GM12878 (cell line): ENCODE data around the gene REEP3. TPM values are rescaled to one million over a fixed set of nuclear protein-coding genes. Genes with fewer than 3 reads are reported as not detected.

Experiments used
- FOXK2 ChIP-seq: fragments of 450-650 bp; IDR thresholded peaks from 2 replicates; pipeline ENCODE4 v1.6.1; 2017; ENCODE audit warnings: mild to moderate bottlenecking, moderate library complexity
- IKZF1 ChIP-seq: fragments of 450-650 bp; conservative IDR thresholded peaks from 2 replicates; pipeline ENCODE4 v1.6.1; 2017; ENCODE audit warnings: antibody characterized with exemption, mild to moderate bottlenecking
- JUND ChIP-seq: IDR thresholded peaks from 2 replicates; pipeline ENCODE4 v1.6.1; 2012; ENCODE audit warnings: low read depth, mild to moderate bottlenecking, low read length, improper control_type of control experiment, moderate library complexity
- KLF5 ChIP-seq: fragments of 450-650 bp; IDR thresholded peaks from 2 replicates; pipeline ENCODE4 v1.6.1; 2014; ENCODE audit warnings: mild to moderate bottlenecking; ENCODE audit not compliant: partially characterized antibody
- RCOR1 ChIP-seq: conservative IDR thresholded peaks from 2 replicates; pipeline ENCODE4 v1.6.1; 2012; ENCODE audit warnings: low read depth, low read length, improper control_type of control experiment
- polyA plus RNA-seq, 11 experiments: library from polyadenylated mRNA; depleted of rRNA in 4 of 11; unstranded in 6 of 11; stranded (reverse) in 5 of 11; fragments of >200 nt; fragmentation: Nextera tagmentation in 4 of 11; fragmentation: Illumina TruSeq in 1 of 11; extraction: Ambion mirVana in 4 of 11; extraction: Trizol in 1 of 11; gene quantifications; 1 replicate in 1 of 11; 2 replicates in 10 of 11; pipeline versions ENCODE4 v1.2.1 to v1.2.3, GENCODE V29; 2011 to 2016; ENCODE audit warnings: inconsistent platforms in 2 of 11, missing spikeins in 2 of 11, low read depth in 1 of 11
- total RNA-seq, 4 experiments: library from RNA; depleted of rRNA in 3 of 4; stranded (reverse); fragments of >200 nt in 3 of 4; fragmentation: Illumina TruSeq in 1 of 4; extraction: Trizol in 1 of 4; gene quantifications; 2 replicates each; pipeline versions ENCODE4 v1.2.1 to v1.2.3, GENCODE V29; 2013 to 2021
- TF ChIP-seq, protein P1 (sequence below): fragments of 450-650 bp; IDR thresholded peaks from 2 replicates; pipeline ENCODE4 v1.6.1; 2017; ENCODE audit warnings: mild to moderate bottlenecking
- TF ChIP-seq, protein P2 (sequence below): fragments of 450-650 bp; IDR thresholded peaks from 2 replicates; pipeline ENCODE4 v1.6.1; 2017; ENCODE audit warnings: antibody characterized with exemption, mild to moderate bottlenecking, moderate library complexity
- TF ChIP-seq, protein P3 (sequence below): IDR thresholded peaks from 2 replicates; pipeline ENCODE4 v1.6.1; 2012; ENCODE audit warnings: mild to moderate bottlenecking, low read depth, low read length

Gene REEP3
- total and polyA plus RNA-seq, 10 of the 15 experiments (the other 5 are each of a cell fraction or from before 2014, with no cell fraction given), result 4.9 to 25.9 (median 16.2) TPM

DNA sequence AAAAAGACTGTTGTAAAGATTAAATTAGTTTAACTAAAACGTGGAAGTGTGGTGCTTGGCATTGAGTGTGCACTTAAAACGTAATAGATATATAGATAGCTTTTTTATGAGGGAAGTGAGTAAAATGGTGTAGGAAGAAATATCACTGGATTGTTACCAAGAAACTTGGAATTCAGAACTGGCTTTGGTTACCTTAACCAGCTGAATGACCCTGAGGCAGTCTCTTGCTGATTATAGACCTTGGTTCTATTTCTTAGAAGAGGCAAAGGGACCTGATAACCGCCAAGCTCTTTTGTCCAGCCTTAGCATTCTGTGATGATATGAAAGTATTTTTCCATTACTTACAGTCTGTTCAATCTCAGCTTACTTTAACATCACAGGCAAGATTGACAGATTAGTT is 3.8 kb downstream of the REEP3 start (continued):
- TF ChIP-seq, protein P1, sequence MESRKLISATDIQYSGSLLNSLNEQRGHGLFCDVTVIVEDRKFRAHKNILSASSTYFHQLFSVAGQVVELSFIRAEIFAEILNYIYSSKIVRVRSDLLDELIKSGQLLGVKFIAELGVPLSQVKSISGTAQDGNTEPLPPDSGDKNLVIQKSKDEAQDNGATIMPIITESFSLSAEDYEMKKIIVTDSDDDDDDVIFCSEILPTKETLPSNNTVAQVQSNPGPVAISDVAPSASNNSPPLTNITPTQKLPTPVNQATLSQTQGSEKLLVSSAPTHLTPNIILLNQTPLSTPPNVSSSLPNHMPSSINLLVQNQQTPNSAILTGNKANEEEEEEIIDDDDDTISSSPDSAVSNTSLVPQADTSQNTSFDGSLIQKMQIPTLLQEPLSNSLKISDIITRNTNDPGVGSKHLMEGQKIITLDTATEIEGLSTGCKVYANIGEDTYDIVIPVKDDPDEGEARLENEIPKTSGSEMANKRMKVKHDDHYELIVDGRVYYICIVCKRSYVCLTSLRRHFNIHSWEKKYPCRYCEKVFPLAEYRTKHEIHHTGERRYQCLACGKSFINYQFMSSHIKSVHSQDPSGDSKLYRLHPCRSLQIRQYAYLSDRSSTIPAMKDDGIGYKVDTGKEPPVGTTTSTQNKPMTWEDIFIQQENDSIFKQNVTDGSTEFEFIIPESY, result no peak
- TF ChIP-seq, protein P2, sequence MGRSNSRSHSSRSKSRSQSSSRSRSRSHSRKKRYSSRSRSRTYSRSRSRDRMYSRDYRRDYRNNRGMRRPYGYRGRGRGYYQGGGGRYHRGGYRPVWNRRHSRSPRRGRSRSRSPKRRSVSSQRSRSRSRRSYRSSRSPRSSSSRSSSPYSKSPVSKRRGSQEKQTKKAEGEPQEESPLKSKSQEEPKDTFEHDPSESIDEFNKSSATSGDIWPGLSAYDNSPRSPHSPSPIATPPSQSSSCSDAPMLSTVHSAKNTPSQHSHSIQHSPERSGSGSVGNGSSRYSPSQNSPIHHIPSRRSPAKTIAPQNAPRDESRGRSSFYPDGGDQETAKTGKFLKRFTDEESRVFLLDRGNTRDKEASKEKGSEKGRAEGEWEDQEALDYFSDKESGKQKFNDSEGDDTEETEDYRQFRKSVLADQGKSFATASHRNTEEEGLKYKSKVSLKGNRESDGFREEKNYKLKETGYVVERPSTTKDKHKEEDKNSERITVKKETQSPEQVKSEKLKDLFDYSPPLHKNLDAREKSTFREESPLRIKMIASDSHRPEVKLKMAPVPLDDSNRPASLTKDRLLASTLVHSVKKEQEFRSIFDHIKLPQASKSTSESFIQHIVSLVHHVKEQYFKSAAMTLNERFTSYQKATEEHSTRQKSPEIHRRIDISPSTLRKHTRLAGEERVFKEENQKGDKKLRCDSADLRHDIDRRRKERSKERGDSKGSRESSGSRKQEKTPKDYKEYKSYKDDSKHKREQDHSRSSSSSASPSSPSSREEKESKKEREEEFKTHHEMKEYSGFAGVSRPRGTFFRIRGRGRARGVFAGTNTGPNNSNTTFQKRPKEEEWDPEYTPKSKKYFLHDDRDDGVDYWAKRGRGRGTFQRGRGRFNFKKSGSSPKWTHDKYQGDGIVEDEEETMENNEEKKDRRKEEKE, result no peak
- no peak for TF ChIP-seq RCOR1
- TF ChIP-seq IKZF1, result no peak
- TF ChIP-seq, protein P3, sequence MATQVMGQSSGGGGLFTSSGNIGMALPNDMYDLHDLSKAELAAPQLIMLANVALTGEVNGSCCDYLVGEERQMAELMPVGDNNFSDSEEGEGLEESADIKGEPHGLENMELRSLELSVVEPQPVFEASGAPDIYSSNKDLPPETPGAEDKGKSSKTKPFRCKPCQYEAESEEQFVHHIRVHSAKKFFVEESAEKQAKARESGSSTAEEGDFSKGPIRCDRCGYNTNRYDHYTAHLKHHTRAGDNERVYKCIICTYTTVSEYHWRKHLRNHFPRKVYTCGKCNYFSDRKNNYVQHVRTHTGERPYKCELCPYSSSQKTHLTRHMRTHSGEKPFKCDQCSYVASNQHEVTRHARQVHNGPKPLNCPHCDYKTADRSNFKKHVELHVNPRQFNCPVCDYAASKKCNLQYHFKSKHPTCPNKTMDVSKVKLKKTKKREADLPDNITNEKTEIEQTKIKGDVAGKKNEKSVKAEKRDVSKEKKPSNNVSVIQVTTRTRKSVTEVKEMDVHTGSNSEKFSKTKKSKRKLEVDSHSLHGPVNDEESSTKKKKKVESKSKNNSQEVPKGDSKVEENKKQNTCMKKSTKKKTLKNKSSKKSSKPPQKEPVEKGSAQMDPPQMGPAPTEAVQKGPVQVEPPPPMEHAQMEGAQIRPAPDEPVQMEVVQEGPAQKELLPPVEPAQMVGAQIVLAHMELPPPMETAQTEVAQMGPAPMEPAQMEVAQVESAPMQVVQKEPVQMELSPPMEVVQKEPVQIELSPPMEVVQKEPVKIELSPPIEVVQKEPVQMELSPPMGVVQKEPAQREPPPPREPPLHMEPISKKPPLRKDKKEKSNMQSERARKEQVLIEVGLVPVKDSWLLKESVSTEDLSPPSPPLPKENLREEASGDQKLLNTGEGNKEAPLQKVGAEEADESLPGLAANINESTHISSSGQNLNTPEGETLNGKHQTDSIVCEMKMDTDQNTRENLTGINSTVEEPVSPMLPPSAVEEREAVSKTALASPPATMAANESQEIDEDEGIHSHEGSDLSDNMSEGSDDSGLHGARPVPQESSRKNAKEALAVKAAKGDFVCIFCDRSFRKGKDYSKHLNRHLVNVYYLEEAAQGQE, result no peak
- TF ChIP-seq JUND, result no peak
- TF ChIP-seq FOXK2, result no peak
- TF ChIP-seq KLF5, result no peak
